ENCODE data around the gene UBE2G2. TPM values are rescaled to one million over a fixed set of nuclear protein-coding genes. Genes with fewer than 3 reads are reported as not detected.

The UBE2G2 gene
- total and polyA plus RNA-seq, 2 experiments from 2014 or later = 79.4 to 86.4 TPM

- TF ChIP-seq, protein P1, sequence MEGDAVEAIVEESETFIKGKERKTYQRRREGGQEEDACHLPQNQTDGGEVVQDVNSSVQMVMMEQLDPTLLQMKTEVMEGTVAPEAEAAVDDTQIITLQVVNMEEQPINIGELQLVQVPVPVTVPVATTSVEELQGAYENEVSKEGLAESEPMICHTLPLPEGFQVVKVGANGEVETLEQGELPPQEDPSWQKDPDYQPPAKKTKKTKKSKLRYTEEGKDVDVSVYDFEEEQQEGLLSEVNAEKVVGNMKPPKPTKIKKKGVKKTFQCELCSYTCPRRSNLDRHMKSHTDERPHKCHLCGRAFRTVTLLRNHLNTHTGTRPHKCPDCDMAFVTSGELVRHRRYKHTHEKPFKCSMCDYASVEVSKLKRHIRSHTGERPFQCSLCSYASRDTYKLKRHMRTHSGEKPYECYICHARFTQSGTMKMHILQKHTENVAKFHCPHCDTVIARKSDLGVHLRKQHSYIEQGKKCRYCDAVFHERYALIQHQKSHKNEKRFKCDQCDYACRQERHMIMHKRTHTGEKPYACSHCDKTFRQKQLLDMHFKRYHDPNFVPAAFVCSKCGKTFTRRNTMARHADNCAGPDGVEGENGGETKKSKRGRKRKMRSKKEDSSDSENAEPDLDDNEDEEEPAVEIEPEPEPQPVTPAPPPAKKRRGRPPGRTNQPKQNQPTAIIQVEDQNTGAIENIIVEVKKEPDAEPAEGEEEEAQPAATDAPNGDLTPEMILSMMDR (IDR thresholded peaks at IDR 0.05; ENCODE audit: low read depth, low read length) = no peak
- H3K36me3 ChIP-seq = no peaks in the 10 kb centered on the region
- no peaks in the 10 kb centered on the region for H3K4me1 ChIP-seq (ENCODE audit: low read depth)
- H3K27me3 ChIP-seq = no peaks in the 10 kb centered on the region
- no peak overlapping the region for H3K27ac ChIP-seq
- no peak overlapping the region for H3K4me3 ChIP-seq
- DNase-seq (ENCODE audit: low read depth in 1 of 2, low spot score in 1 of 2) = no peak
- H3K9me3 ChIP-seq (ENCODE audit: low read depth) = no peaks in the 10 kb centered on the region
Observed at GRCh38 chr21:44838039-44838895, 36.6 kb upstream of the UBE2G2 start.

GRCh38 chr21:44837537-44837936 lies 35.9 kb upstream of the UBE2G2 start:
- DNase-seq (ENCODE audit: low read depth in 1 of 2, low spot score in 1 of 2) = no peak
- H3K27ac ChIP-seq = no peak overlapping the region
- TF ChIP-seq, protein P1 (IDR thresholded peaks at IDR 0.05; ENCODE audit: low read depth, low read length) = no peak
- no peaks in the 10 kb centered on the region for H3K27me3 ChIP-seq
- H3K36me3 ChIP-seq = no peaks in the 10 kb centered on the region
- H3K9me3 ChIP-seq (ENCODE audit: low read depth) = no peaks in the 10 kb centered on the region
- H3K4me3 ChIP-seq = no peak overlapping the region
- H3K4me1 ChIP-seq (ENCODE audit: low read depth) = no peaks in the 10 kb centered on the region

- TF ChIP-seq, protein P1 (IDR thresholded peaks at IDR 0.05; ENCODE audit: low read depth, low read length) = no peak
- H3K36me3 ChIP-seq = no peaks in the 10 kb centered on the region
- no peaks in the 10 kb centered on the region for H3K27me3 ChIP-seq
- H3K4me3 ChIP-seq = no peak overlapping the region
- no peaks in the 10 kb centered on the region for H3K9me3 ChIP-seq (ENCODE audit: low read depth)
- no peaks in the 10 kb centered on the region for H3K4me1 ChIP-seq (ENCODE audit: low read depth)
- no peak overlapping the region for H3K27ac ChIP-seq
- peak; percentile 41 to 58 for DNase-seq (ENCODE audit: low read depth in 1 of 2, low spot score in 1 of 2)
Observed at GRCh38 chr21:44836666-44837471, 35.2 kb upstream of the UBE2G2 start.

DNA sequence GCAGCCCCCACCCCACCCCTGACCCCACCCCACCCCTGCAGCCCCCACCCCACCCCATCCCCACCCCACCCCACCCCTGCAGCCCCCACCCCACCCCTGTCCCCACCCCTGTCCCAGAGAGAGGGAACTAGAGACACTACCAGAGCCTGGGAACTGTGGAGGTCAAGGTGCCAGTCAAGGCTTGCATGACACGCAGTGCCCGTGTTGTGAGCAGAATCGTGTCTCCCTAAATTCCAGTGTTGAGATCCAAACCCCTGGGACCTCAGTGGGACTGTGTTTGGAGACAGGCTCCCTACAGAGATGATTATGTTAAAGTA lies 34.7 kb upstream of the UBE2G2 start:
- Histone ChIP-seq H3K27ac (no peak overlapping the region), H3K36me3 (no peaks in the 10 kb centered on the region), H3K4me1 (ENCODE audit: low read depth) (no peaks in the 10 kb centered on the region), H3K4me3 (no peak overlapping the region), H3K9me3 (ENCODE audit: low read depth) (no peaks in the 10 kb centered on the region), H3K27me3 (no peaks in the 10 kb centered on the region)
- DNase-seq (ENCODE audit: low read depth in 1 of 2, low spot score in 1 of 2) = no peak
- TF ChIP-seq, protein P1 (IDR thresholded peaks at IDR 0.05; ENCODE audit: low read depth, low read length) = no peak

GRCh38 chr21:44835647-44835973 lies 34.0 kb upstream of the UBE2G2 start:
- no peaks in the 10 kb centered on the region for H3K27me3 ChIP-seq
- TF ChIP-seq, protein P1 (IDR thresholded peaks at IDR 0.05; ENCODE audit: low read depth, low read length) = no peak

More at GRCh38 chr21:44835647-44835973, 34.0 kb upstream of the UBE2G2 start:
- Histone ChIP-seq H3K4me3 (no peak overlapping the region), H3K9me3 (ENCODE audit: low read depth) (no peaks in the 10 kb centered on the region), H3K4me1 (ENCODE audit: low read depth) (no peaks in the 10 kb centered on the region), H3K27ac (no peak overlapping the region), H3K36me3 (no peaks in the 10 kb centered on the region)
- DNase-seq (ENCODE audit: low read depth in 1 of 2, low spot score in 1 of 2) = no peak

Data from cardiac muscle cell (in vitro differentiated cells and primary cell).